Posterior cingulate gyrus (tissue), 11 donors: ENCODE data around the gene TCEA2.

ENCODE experiments used
- DNase-seq, 10 donors: peaks; one replicate each; pipeline versions ENCODE4 v3.0.0 to v3.0.0-alpha.2; 2020 to 2021; ENCODE audit warnings: mixed read lengths in 3 of 10
- intact Hi-C: fragments of 100-400 bp; cut with DNase I; formaldehyde crosslinking; loops from one replicate; pipeline ENCODE4 v1.15.1; 2023

The TCEA2 gene

DNA sequence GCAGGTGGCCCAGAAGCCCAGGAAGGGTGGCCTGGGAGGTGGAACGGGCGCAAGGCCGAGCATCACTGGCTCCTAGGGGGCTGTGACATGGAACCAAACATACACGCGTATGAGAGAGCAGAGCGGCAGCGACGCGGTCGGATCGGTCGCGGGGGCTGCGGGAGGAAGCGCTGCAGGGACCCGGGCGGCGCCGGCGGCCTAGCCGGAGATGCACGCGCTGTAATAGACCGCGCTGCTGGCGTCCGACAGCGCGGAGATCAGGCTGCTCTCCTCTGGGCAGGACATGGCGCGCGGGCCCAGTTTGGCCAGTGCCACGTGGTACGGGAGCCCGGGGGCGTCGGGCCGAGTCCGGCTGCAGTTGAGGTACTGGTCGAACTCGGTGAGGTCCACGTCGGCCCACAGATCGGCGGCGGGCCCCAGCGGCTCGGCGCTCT is 15.0 kb upstream of the TCEA2 start:
- no peak for DNase-seq
- intact Hi-C loops, result no loop called here

- DNase-seq, result no peak
- intact Hi-C loops, result no loop called here
Observed at GRCh38 chr20:64048402-64049044, 14.5 kb upstream of the TCEA2 start.

GRCh38 chr20:64049060-64049877 is 13.7 kb upstream of the TCEA2 start, which contains the start of gene SOX18:
Gene SOX18 (minus strand): TSS chr20:64049639. CDS start chr20:64049516, 123 bp downstream.
- intact Hi-C loops, result no loop called here
- DNase-seq, result no peak

GRCh38 chr20:64049878-64050260 is 13.1 kb upstream of the TCEA2 start:
- intact Hi-C loops, result no loop called here
- DNase-seq, result no peak

DNA sequence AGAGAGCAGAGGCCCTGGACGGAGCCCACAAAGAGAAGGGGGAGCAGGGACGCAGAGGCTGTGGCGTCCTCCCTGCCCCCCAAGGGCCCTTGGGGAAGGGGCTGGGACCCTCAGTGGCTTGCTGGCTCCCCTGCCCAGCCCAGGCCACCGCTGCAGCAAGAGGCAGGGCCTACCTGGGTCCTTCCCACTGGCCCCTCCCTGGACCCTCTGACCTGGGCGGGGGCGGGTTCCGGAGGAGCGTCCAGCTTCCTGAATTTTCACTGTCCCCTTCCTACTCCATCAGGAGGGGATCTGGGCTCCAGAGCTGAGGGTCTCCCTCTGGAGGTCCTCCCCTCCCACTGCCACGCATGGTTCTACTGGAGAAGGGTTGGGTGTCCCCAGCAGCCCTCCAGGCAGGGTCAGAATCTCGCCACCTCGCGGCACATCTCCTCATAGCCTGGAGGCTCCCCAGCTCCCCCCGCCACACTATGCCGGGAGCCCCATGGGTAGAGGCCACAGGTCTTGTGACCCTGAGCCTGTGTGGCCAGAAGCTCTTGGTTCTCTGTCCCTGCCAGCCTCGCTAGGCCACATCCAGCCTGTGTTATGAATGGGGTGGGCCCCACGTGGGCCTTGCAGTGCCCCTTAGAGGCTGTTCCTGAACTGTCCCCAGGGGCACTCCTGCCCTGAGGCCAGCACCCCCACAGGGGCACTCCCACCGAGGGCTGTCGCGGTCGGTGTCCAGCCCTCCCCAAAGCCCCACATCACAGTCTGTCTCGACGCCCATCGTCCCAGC is 12.6 kb upstream of the TCEA2 start:
- intact Hi-C loops, result no loop called here
- no peak for DNase-seq

DNA sequence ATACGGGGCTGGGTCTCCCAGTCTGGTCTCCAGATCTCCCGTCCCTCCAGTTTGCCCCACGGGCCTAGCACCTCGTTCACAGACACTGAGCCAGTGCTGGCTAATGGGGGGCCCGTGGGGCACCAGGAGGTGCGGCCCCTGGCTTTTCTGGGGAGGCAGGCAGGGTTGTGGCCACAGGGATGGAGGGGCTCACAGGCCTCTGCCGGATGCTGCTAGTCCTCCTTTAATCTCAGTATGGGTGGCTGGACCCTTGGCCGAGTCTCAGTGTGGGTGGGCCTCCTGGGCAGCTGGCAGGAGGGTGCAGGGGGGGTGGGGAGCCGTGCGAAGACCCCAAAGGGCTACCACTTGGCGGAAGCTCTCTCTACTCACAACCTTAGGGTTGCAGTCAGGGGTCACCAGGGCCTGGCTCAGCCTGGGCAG is 12.0 kb upstream of the TCEA2 start:
- DNase-seq, result no peak
- intact Hi-C loops, result no loop called here

DNA sequence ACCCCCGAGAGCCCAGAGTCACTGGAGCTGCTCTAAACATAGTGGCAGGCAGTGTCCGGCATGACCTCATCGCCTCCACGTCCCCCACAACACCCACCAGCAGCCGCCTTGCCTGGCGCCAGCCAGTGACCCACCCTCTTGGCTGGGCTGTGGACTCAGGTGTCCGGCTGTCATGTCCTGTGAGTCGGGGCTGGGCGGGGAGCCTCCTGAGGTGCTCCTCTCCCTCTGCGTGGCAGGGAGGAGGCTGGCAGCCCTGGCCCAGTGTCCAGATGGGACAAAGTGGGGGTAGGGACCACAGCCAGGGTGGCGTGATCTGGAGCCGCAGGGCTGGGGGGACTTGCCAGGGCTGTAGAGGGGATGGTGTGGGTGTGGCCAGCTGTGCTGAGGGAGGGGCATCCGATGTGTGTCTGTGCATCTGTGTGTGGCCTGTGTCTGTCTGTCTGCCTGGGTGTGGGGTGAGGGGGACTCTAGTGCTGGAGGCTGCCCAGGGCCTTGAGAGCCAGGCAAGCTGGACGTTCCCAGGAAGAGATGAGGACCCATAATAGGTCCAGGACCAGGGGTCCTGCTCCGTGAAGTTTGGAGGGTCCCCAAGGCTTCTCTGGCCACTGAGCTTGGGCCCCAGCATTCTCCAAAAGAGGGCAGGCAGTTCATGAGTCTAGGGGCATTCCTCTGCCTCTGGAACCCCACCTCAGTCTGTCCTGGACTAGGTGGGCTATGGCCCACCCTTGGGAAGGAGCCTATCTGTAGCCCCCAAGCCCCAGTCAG is 11.3 kb upstream of the TCEA2 start:
- DNase-seq, result no peak
- intact Hi-C loops, result no loop called here

DNA sequence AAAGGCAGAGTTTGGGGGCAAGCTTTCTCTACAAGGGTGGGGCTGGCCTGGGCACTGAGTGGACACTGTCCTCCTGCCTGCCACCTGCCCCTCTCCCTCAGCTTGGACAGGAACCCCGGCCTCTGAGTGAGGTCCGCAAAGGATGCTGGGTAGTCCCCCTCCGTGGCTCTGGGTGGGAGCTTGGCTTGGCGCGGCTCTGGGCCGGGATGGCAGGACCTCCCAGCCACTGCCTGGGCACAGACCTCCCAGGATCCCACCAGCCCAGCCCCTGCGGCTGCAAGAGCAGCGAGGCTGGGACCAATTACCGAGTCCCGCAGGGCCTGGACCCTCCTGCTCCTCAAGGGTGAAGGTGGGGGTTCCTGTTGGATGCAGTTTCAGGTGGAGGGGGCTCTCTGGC is 10.7 kb upstream of the TCEA2 start:
- intact Hi-C loops, result no loop called here

GRCh38 chr20:64052987-64053840 is 9.8 kb upstream of the TCEA2 start:
- intact Hi-C loops, result no loop called here
- DNase-seq, result no peak

More for the DNA sequence above, 10.7 kb upstream of the TCEA2 start:
- no peak for DNase-seq

DNA sequence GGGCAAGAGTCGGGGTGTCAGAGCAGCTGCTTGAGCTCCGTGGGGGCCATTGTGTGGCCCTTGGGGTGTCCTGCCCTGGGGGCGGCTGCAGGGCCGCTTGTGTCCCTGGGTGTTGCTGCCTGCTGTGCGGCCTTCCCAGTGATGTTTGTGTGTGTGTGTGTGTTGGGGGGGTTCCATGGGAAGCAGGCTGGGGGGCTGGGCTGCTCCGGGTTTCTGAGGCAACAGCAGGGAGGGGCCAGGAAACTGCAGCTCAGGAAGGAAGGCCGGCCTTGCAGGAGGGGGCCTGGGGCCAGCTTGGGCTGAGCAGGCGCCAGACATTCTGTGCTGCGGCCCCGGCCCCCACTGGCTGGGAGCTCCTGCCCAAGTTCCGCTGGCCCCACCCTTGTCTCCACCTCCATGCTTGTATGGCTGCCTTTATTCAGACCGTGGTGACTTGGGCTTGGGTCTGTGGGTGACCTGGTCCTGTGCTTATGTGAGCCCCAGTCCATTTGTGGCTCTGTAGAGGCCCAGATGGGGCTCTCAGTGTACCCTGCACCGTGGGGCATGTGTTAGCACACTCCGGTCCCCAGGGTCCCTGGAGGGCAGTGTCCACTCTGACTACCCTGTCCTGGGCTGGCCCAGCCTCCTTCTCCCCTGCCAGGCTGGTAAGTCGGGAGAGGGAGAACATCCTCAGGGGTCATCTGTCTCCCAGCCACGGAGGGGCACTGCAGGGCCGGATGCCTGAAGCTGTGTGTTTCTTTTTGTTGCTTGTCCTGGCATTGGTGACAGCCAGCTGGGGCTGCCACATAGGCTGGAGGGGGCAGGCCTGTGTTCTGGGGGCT is 8.9 kb upstream of the TCEA2 start:
- intact Hi-C loops, result no loop called here
- no peak for DNase-seq

DNA sequence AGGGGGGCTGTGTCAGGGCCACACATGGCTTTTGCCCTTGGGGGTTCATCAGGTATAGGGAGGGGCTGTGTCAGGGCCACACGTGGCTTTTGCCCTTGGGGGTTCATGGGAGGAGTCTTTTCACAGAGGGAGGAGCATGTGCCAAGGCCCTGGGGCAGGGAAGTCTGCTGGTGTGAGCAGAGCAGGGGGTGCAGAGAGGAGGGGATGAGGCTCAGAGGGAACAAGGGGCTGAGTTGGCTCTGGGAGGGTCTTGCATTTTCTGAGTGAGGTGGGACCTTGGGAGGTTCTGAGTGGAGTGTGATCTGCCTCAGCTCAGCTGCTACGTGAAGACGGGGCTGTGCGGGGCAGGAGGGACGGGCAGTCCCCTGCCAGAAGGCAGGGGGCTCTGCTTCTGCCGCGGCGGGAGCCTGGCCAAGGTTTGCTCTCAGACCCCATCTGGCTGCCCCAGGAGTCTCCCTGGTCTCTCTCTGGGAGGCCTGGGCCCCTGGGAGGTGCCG is 7.6 kb upstream of the TCEA2 start:
- DNase-seq, result no peak
- intact Hi-C loops, result no loop called here

DNA sequence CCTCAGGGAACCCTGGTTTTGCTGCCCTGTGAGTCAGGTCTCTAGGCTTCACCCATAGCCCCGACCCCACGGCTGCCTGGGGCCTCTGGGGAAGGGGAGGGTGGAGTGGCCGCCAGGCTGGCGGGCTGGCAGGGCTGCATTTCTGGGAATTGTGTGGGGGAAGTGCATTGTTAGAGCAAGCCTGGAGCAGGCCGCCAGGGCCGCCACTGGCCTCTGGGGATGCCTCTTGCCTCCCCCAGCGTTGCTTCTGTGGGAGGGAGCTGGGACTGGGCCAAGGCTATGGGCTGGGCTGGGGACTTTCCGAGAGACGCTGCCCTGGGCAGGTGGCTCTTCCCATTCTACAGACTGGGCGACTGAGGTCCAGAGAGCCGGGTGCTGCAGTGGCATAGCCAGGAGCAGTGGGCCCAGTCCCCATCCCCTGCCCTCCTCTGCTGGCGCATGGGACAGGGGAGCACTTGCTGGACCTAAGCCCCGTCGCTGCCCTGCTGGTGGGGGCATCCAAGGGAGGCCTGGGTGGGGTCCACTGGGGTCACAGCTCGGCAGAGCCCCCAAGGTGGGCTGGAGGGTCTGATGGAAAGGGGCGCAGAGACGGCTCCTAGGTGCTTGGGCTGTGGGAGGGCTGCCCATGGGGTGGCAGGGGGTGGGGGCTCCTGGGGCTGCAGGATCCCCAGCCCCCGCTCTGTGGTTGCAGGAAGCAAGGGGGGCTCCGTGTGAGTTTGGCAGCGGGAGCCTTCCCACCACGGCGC is 6.9 kb upstream of the TCEA2 start:
- intact Hi-C loops, result no loop called here
- no peak for DNase-seq

DNA sequence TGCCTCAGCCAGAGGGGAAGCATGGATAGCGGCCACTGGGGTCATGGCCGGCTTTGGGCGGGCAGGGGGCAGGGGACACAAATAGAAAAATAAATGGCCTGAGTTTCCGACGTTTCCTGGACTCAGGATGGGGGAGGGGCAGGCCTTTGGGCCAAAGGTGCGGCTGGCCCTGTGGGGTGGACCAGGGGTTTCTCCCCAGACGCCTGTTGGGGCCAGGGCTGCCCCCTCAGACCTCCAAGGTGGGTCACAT is 6.4 kb upstream of the TCEA2 start:
- intact Hi-C loops, result no loop called here
- DNase-seq, result no peak

GRCh38 chr20:64056889-64057627 is 5.9 kb upstream of the TCEA2 start:
- no peak for DNase-seq
- intact Hi-C loops, result no loop called here

DNA sequence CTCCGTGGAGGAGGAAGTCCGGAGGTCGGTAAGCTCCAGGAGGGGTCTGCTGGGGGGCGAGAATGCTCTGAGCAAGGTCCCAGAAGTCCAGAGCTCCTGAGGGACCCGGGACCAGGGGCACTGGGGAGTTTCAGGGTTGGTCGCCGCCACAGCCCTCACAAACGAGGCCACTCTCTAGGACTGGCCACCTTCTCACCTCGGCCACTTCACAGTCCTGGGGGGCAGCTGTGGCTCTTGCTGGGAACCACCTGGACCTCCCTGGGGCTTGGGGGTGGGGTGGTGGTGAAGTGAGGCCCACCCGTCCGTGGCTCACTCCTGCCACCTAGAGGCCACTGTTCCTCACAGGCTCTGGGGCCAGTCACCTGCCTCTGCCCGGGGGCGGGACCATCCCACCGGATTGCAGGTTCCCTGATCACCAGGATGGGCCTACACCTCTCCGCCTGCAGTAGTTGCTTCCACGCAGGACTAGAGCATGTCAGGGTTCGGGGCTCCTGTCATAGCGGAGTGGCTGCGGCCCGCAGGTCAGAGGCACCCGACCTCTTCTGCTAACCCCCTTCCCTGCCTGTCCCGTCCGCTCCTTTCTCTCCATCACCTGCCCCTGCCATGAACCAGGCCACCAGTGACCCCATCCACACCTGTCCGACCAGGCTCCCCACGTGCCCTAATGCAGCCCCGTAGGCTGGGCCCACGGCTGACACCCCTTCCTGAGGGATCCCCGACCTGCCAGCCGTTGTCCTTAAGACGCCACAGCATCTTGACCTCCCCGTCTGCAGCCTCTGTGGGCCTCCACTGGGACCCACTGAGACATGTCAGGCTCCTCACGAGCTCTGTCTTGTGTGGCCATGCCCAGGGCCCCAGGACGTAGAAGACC is 5.1 kb upstream of the TCEA2 start:
- DNase-seq, result peak in 9 of 10 donors; percentile 52 to 92 (median 67)
- intact Hi-C loops, result no loop called here

GRCh38 chr20:64058536-64058935 is 4.5 kb upstream of the TCEA2 start:
- intact Hi-C loops, result no loop called here
- peak in 3 of 10 donors; percentile 49 to 92 (median 85) for DNase-seq

GRCh38 chr20:64062276-64062595 is 762 bp upstream of the TCEA2 start:
- no peak for DNase-seq
- intact Hi-C loops, result loop anchor here (5.0 kb wide), 2 partner anchors 80 to 165 kb away; partner anchors contain the start of genes DNAJC5 and PRPF6
